WERI-Rb-1 (cell line): ENCODE measurements around the gene MUC5AC.

Experiments used
- DNase-seq: peaks from one replicate; pipeline ENCODE4 v3.0.0-alpha.2; 2020
- H3K27ac ChIP-seq: fragments of 250-450 bp; sonication (Bioruptor Pico); 2 replicates; pipeline ENCODE4 v1.5.1; 2020; ENCODE audit warnings: mild to moderate bottlenecking, moderate library complexity
- H3K27me3 ChIP-seq: fragments of 250-450 bp; sonication (Bioruptor Pico); 2 replicates; pipeline ENCODE4 v1.5.1; 2021; ENCODE audit warnings: mild to moderate bottlenecking, low read depth, moderate library complexity; ENCODE audit not compliant: insufficient read depth, severe bottlenecking
- H3K36me3 ChIP-seq: fragments of 250-450 bp; sonication (Bioruptor Pico); 2 replicates; pipeline ENCODE4 v1.5.1; 2020; ENCODE audit warnings: mild to moderate bottlenecking, moderate library complexity
- H3K4me3 ChIP-seq: 2 replicates; pipeline ENCODE4 v1.5.1; 2011; ENCODE audit warnings: low read depth, mild to moderate bottlenecking, control low read depth, low read length
- H3K9me3 ChIP-seq: fragments of 250-450 bp; sonication (Bioruptor Pico); 2 replicates; pipeline ENCODE4 v1.5.1; 2021; ENCODE audit warnings: mild to moderate bottlenecking, moderate library complexity; ENCODE audit not compliant: severe bottlenecking
- TF ChIP-seq, protein P1 (sequence below): IDR thresholded peaks from 2 replicates; pipeline ENCODE4 v1.5.1; 2011; ENCODE audit warnings: low read depth, mild to moderate bottlenecking, control low read depth, inconsistent platforms, low read length

The MUC5AC gene

DNA sequence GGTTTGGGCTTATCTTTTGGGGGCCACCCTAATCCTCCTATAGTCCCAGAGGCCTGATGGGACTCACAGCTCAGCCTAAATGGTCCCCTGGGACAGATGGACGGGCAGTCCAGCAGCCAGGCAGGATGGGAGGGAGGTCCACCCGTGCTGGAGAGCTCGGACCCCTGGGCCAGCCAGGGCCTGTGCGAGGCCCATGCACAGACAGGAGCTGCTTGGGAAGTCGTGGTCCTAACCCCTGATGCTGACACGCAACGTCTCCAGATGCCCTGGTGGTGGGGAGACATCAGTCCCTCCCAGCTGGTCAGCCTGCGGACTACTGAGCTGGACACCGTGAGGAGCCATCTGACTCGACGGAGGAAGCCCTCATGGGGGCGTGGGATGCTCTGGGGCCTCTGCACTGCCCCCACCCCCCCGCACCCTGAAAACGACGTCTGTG, 31.2 kb upstream of the MUC5AC start:
- H3K9me3 ChIP-seq = no peaks in the 10 kb centered on the region
- no peak for DNase-seq
- no peaks in the 10 kb centered on the region for H3K36me3 ChIP-seq
- H3K27ac ChIP-seq = no peak overlapping the region
- no peak overlapping the region for H3K4me3 ChIP-seq
- no peaks in the 10 kb centered on the region for H3K27me3 ChIP-seq
- TF ChIP-seq, protein P1, sequence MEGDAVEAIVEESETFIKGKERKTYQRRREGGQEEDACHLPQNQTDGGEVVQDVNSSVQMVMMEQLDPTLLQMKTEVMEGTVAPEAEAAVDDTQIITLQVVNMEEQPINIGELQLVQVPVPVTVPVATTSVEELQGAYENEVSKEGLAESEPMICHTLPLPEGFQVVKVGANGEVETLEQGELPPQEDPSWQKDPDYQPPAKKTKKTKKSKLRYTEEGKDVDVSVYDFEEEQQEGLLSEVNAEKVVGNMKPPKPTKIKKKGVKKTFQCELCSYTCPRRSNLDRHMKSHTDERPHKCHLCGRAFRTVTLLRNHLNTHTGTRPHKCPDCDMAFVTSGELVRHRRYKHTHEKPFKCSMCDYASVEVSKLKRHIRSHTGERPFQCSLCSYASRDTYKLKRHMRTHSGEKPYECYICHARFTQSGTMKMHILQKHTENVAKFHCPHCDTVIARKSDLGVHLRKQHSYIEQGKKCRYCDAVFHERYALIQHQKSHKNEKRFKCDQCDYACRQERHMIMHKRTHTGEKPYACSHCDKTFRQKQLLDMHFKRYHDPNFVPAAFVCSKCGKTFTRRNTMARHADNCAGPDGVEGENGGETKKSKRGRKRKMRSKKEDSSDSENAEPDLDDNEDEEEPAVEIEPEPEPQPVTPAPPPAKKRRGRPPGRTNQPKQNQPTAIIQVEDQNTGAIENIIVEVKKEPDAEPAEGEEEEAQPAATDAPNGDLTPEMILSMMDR = no peak

DNA sequence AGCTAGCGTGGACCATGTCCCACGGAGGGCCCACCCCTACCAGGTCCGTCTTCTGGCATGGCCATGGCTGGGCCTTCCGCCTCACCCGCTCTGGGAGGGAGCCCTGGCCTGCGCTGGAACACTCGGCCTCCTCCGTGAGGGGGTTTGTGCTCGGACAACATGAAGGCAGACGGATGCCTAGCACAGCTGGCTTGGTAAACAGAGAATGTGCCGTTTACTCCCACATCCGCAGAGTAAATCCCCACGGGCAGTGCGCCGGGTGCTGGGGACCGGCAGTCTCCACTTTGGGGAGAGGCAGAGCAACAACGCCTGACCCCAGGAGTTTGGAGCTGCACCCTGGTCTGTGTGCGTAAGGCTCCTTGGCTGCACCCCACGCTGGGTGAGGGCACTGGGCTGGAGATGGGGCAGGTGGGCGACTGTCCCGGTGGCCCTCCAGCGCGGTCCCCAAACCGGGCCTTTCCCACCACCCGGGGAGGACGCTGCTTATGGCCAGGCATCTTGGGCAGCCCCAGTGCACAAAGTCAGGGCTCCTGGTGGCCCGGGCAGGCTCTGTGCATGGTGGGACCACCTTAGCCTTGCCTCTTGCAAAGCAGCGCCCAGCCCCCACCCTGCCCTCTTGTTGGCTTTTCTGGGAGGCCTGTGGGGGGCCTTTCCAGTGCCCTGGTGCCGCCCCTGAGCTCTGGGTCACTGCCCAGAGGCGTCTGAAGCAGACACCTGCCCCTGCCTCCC, 30.7 kb upstream of the MUC5AC start:
- H3K4me3 ChIP-seq = no peak overlapping the region
- H3K36me3 ChIP-seq = no peaks in the 10 kb centered on the region
- no peaks in the 10 kb centered on the region for H3K9me3 ChIP-seq
- no peak for DNase-seq
- no peaks in the 10 kb centered on the region for H3K27me3 ChIP-seq
- TF ChIP-seq, protein P1 = no peak
- H3K27ac ChIP-seq = no peak overlapping the region

DNA sequence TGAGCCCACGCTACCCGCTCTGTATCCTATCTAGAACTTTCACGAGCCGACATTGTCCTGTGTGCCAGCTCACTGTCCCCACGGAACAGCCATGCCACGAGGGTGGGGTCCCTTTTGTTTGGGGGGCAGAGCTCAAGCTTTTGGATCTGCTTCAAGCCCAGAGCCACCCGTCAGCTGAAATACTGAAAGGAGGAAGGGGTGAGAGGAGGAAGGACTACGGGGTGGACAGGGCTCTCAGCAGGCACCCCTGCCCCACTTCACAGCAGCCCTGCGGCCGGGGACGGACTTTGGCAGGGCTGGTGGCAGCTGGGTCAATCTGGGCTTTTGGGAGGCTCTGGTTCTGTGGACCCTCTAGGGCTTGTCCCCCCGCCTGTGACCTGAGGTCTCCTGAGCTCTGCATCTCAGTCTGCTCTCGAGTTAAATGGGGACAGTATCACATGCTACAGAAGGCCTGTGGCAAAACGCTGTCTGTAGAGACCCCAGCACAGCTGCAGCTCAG, 30.0 kb upstream of the MUC5AC start:
- no peak for DNase-seq
- no peaks in the 10 kb centered on the region for H3K36me3 ChIP-seq
- H3K27ac ChIP-seq = no peak overlapping the region
- H3K27me3 ChIP-seq = no peaks in the 10 kb centered on the region
- no peaks in the 10 kb centered on the region for H3K9me3 ChIP-seq
- TF ChIP-seq, protein P1 = no peak
- H3K4me3 ChIP-seq = no peak overlapping the region

DNA sequence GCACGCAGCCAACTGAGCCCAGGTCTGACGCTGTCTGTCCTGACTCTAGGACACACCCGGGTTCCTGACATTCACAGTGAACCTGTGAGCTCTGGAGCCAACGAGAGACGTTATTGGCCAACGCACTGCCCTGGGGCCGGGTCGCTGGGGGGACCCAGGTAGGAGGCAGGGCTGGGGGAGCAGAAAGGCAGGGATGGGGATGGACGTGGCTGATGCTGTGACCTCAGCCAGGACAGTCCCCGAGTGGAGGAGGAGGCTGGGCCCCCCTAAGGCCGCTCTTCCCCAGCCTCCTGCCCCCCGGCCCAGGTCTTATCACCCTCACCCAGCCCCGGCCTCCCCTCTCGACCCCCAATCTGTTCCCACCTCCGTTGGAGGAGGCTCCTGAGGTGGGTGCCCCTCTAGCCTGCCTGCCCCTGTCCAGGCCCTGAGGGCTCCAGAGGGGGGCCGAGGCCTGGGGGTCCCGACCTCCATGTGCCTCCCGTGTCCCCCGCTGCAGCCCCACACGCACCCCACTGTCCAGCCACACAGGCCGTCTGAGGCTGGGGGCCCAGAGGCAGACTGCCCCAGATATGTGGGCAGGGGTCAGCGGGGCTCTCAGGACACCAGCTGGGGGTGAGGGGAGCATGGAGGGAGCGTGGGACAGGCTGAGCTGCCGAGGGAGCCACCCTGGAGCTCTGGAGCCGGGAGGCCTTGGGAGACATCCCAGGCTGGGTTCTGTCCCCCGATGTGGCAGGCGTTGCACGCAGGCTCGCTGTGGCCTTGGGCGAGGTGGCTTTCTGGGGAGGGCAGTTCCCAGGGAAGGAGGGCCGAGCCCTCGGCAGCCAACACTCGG, 29.2 kb upstream of the MUC5AC start:
- Histone ChIP-seq H3K27me3 (no peaks in the 10 kb centered on the region), H3K4me3 (no peak overlapping the region), H3K36me3 (no peaks in the 10 kb centered on the region), H3K27ac (no peak overlapping the region), H3K9me3 (no peaks in the 10 kb centered on the region)
- DNase-seq = no peak
- TF ChIP-seq, protein P1 = no peak

DNA sequence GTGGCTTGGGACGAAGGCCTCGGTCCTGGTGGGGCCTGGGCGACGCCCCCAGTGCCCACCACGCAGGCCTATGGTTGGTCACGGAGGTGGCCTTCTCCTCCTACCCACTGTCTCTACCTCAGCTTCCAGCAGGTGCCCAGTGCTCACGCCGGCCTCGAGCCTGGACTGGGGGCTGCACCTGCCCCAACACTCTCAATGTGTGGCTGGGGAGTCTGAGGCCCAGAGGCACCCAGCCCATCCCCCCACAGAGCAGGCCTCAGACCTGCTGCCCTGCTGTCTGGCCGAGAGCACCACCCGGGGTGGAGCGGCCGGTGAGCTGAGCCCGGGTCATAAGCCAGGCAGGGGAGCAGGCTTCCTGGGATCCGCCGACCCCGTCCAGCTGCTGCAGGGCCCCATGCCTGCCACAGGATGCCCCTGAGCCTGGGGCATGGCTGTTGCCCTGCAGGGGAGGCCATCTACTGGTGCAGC, 28.6 kb upstream of the MUC5AC start:
- Histone ChIP-seq H3K36me3 (no peaks in the 10 kb centered on the region), H3K27ac (no peak overlapping the region), H3K27me3 (no peaks in the 10 kb centered on the region), H3K4me3 (no peak overlapping the region), H3K9me3 (peaks cover 4% of the 10 kb centered on the region)
- TF ChIP-seq, protein P1 = no peak
- DNase-seq = peak; percentile 30
